Duodenal mucosa (tissue), 2 donors: ENCODE data around the gene CANT1.
"Not testable (repeated sequence)": the region's sequence is repeated elsewhere in the genome, so short reads cannot be mapped to it uniquely, and the experiment has no call there.

ENCODE experiments used
- H3K27ac ChIP-seq: one replicate; pipeline ENCODE4 v1.7.0; 2013; ENCODE audit warnings: low read depth, low read length
- H3K27me3 ChIP-seq, 2 donors: one replicate each; pipeline ENCODE4 v1.7.0; 2013; ENCODE audit warnings: low read length in 2 of 2, control low read depth in 1 of 2; ENCODE audit not compliant: insufficient read depth in 2 of 2, control insufficient read depth in 1 of 2
- H3K36me3 ChIP-seq, 2 donors: one replicate each; pipeline ENCODE4 v1.7.0; 2013; ENCODE audit warnings: low read length in 2 of 2, control low read depth in 1 of 2; ENCODE audit not compliant: insufficient read depth in 2 of 2, control insufficient read depth in 1 of 2
- H3K4me1 ChIP-seq, 2 donors: one replicate each; pipeline ENCODE4 v1.7.0; 2013; ENCODE audit warnings: low read length in 2 of 2, control low read depth in 1 of 2; ENCODE audit not compliant: insufficient read depth in 2 of 2, control insufficient read depth in 1 of 2
- H3K4me3 ChIP-seq, 2 donors: one replicate each; pipeline ENCODE4 v1.7.0; 2013; ENCODE audit warnings: low read length in 2 of 2, low read depth in 1 of 2
- H3K9ac ChIP-seq, 2 donors: one replicate each; pipeline ENCODE4 v1.7.0; 2013; ENCODE audit warnings: low read length in 2 of 2, low read depth in 1 of 2
- H3K9me3 ChIP-seq, 2 donors: one replicate each; pipeline ENCODE4 v1.7.0; 2013; ENCODE audit warnings: low read length in 2 of 2, control low read depth in 1 of 2; ENCODE audit not compliant: control insufficient read depth in 1 of 2

Gene CANT1

GRCh38 chr17:79034931-79035485 is 25.4 kb upstream of the CANT1 start:
- Histone ChIP-seq H3K9me3 (no peaks in the 10 kb centered on the region), H3K9ac (no peak overlapping the region)

DNA sequence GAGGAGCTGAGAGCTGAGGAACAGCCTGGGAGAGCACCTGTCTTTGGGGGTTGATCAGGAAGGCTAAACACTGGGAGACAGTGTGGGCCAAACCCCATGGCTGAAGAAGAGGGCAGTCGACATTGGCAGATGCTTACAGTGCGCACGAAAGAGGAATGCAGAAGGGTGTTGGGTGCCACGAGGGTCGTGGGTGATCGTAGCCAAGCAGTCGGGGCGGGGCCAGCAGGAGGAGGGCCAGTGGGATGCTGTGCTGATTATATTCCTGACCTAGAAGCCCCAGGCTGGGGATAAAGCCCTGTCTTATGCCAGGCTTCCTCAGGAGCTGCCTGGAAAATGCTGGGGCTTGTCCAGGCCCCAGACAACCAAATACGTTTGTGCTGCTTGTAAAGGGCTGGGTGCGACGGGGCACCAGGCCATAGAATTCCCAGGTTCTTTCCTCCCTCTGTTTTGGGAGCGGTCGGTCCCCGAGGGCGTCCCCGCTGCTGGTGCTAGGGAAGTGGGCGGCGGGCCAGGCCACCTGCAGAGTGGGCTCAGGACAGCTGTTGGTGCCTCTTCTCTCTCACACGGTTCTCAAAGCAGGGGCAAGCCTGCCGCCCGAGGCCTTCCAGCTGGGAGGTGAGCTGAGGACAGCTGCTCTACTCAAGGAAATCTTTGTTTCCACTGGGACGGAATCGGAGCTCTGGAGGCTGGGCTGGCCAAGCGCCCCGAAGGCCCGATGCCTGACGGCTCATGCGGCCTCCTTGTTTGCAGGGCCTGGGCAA is 24.4 kb upstream of the CANT1 start:
- Histone ChIP-seq H3K4me3 (no peak overlapping the region), H3K27me3 (no peaks in the 10 kb centered on the region), H3K36me3 (no peaks in the 10 kb centered on the region), H3K27ac (no peak overlapping the region), H3K4me1 (peaks cover 9 to 11% of the 10 kb centered on the region in 2 donors), H3K9ac (peak overlapping the region; percentile 18 to 19), H3K9me3 (no peaks in the 10 kb centered on the region)

More at GRCh38 chr17:79034931-79035485, 25.4 kb upstream of the CANT1 start:
- Histone ChIP-seq H3K4me3 (no peak overlapping the region), H3K36me3 (no peaks in the 10 kb centered on the region), H3K27ac (no peak overlapping the region), H3K4me1 (peaks cover 9 to 11% of the 10 kb centered on the region in 2 donors), H3K27me3 (no peaks in the 10 kb centered on the region)

DNA sequence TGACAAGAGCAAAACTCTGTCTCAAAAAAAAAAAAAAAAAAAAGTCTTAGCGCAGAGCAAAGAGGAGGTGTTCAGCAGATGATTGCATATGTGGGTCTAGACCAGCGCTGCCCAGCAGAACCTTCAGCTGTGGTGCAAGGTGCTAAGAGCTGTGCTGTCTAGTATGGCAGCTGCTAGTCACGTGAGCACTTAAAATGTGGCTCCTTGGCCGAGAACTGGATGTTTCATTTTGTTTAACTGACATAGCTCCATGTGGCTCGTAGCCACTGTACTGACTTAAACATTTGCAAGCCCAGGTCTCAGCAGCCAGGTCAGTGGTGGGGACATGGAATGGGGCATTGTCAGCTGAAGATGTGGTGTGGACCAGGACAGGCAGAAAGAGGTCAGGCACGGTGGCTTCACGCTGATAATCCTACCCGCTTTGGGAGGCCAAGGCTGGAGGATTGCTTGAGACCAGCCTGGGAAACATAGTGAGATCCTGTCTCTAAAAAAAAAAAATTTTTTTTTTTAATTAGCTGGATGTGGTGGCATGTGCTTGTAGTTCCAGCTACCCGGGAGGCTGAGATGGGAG is 23.6 kb upstream of the CANT1 start:
- no peaks in the 10 kb centered on the region for H3K9me3 ChIP-seq
- no peak overlapping the region for H3K27ac ChIP-seq
- H3K9ac ChIP-seq, result no peak overlapping the region
- no peaks in the 10 kb centered on the region for H3K27me3 ChIP-seq
- no peak overlapping the region for H3K4me3 ChIP-seq
- H3K4me1 ChIP-seq, result peaks cover 14 to 16% of the 10 kb centered on the region in 2 donors
- no peaks in the 10 kb centered on the region for H3K36me3 ChIP-seq

DNA sequence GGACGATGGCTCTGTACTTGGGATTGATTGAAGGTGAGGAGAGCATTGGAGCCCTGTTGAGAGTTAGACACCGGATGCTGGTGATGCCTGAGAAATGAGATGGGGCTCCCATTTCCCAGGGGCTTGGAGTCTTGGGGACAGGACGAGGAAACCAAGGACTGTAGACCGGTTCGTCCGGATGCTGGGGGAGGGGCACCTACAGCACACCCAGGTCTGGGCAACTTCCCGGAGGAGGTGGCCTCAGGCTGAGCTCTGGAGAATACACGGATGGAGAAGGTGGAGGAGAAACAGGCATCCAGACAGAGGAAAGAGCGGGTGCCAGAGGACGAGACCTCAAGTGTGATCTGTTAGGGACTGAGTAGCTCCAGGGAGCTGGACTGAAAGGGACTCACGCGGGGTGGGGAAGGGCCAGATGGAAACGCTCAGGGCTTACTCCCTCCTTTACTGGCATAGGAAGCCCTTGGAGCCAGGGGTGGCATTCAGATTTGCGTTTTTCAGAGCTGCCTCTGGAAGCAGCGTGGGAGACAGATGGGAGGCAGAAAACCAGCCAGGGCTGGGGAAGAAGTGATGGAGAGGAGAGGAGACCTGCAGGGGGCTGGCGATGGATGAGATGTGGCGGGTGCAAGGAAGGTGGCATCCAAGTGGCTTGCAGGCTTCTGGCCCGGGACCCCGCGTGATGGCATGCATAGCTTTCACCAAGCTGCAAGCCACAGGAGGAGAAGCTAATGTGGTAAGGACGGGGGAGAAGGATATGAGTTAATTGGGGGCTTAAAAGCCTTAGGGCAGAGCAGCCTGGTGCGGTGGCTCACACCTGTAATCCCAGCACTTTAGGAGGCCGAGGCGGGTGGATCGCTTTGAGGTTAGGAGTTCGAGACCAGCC is 22.7 kb upstream of the CANT1 start:
- Histone ChIP-seq H3K9ac (no peak overlapping the region), H3K4me1 (peaks cover 23 to 25% of the 10 kb centered on the region in 2 donors), H3K27me3 (peaks cover 0 to 6% of the 10 kb centered on the region in 2 donors), H3K9me3 (no peaks in the 10 kb centered on the region), H3K36me3 (no peaks in the 10 kb centered on the region), H3K27ac (no peak overlapping the region), H3K4me3 (no peak overlapping the region)

DNA sequence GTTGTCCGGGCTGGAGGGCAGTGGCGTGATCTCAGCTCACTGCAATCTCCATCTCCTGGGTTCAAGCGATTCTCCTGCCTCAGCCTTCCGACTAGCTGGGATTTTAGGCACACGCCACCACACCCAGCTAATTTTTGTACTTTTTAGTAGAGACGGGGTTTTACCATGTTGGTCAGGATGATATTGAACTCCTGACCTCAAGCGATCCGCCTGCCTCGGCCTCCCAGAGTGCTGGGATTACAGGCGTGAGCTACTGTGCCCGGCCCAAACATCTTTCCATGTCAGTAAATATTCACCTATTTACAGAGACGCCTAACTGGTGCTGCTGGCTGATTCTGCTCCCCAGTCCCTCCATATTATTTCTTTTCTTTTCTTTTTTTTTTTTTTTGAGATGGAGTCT is 21.1 kb upstream of the CANT1 start:
- H3K9me3 ChIP-seq, H3K27ac ChIP-seq, H3K36me3 ChIP-seq, H3K9ac ChIP-seq, H3K4me3 ChIP-seq: not testable (repeated sequence)
- Histone ChIP-seq H3K27me3 (peaks cover 0 to 11% of the 10 kb centered on the region in 2 donors), H3K4me1 (peaks cover 37% of the 10 kb centered on the region in 2 donors)

GRCh38 chr17:79029327-79030009 is 19.9 kb upstream of the CANT1 start:
- Histone ChIP-seq H3K4me1 (peaks cover 47 to 49% of the 10 kb centered on the region in 2 donors), H3K36me3 (no peaks in the 10 kb centered on the region), H3K27ac (no peak overlapping the region), H3K9me3 (no peaks in the 10 kb centered on the region), H3K27me3 (peaks cover 0 to 11% of the 10 kb centered on the region in 2 donors), H3K9ac (no peak overlapping the region), H3K4me3 (no peak overlapping the region)

- H3K4me3 ChIP-seq, result no peak overlapping the region
- no peaks in the 10 kb centered on the region for H3K36me3 ChIP-seq
- H3K27ac ChIP-seq, result no peak overlapping the region
- H3K9me3 ChIP-seq, result no peaks in the 10 kb centered on the region
- H3K27me3 ChIP-seq, result peaks cover 0 to 11% of the 10 kb centered on the region in 2 donors
- no peak overlapping the region for H3K9ac ChIP-seq
- H3K4me1 ChIP-seq, result peaks cover 40 to 41% of the 10 kb centered on the region in 2 donors
Observed at GRCh38 chr17:79028496-79029326, 19.1 kb upstream of the CANT1 start.

DNA sequence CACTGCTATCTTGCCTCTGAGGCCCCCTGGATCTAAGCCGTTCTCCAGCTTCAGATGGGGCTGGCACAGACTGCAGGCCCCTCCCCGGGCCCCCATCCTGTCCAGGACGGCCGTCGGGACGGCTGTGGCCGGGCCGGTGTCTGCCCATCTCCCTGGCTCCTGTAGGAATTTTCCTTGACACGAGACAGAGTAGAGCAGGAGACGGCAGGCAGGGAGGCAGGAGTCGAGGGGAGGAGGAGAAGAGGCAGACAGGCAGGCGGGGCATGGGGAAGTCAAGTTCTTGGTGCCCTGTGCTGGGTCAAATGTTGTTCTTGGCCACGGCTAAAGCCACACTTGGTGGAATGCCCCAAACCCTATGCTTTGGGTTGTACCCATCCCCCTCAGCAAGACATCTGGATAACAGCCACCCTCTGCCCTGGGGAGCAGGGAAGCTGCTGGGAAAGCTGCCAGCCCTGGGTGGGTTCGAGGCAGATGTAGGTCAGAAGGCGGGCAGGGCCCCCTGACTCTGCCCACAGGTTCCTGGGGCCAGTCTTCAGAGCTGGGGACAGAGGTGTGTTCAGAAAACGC is 18.4 kb upstream of the CANT1 start:
- Histone ChIP-seq H3K4me3 (peak overlapping the region in 1 of 2 donors; percentile 5), H3K36me3 (no peaks in the 10 kb centered on the region), H3K27me3 (peaks cover 4 to 11% of the 10 kb centered on the region in 2 donors), H3K4me1 (peaks cover 39 to 46% of the 10 kb centered on the region in 2 donors), H3K9ac (peak overlapping the region in 1 of 2 donors; percentile 54), H3K9me3 (no peaks in the 10 kb centered on the region), H3K27ac (no peak overlapping the region)
